GM12872 (cell line): ENCODE measurements around the gene PTF1A.

ENCODE experiments used
- CTCF ChIP-seq: IDR thresholded peaks from 3 replicates; pipeline ENCODE4 v1.5.1; 2011; ENCODE audit warnings: low read depth, mild to moderate bottlenecking, low read length, moderate library complexity; ENCODE audit not compliant: insufficient read depth

Gene PTF1A, protein sequence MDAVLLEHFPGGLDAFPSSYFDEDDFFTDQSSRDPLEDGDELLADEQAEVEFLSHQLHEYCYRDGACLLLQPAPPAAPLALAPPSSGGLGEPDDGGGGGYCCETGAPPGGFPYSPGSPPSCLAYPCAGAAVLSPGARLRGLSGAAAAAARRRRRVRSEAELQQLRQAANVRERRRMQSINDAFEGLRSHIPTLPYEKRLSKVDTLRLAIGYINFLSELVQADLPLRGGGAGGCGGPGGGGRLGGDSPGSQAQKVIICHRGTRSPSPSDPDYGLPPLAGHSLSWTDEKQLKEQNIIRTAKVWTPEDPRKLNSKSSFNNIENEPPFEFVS

GRCh38 chr10:23191764-23192711 lies at the start of gene PTF1A:
PTF1A (plus strand) TSS chr10:23192312; CDS start chr10:23192531, 219 bp downstream.
- TF ChIP-seq CTCF: no peak

GRCh38 chr10:23146258-23146657 lies 45.9 kb upstream of the PTF1A start:
- no peak for TF ChIP-seq CTCF

GRCh38 chr10:23147035-23147434 lies 45.1 kb upstream of the PTF1A start:
- TF ChIP-seq CTCF: no peak

DNA sequence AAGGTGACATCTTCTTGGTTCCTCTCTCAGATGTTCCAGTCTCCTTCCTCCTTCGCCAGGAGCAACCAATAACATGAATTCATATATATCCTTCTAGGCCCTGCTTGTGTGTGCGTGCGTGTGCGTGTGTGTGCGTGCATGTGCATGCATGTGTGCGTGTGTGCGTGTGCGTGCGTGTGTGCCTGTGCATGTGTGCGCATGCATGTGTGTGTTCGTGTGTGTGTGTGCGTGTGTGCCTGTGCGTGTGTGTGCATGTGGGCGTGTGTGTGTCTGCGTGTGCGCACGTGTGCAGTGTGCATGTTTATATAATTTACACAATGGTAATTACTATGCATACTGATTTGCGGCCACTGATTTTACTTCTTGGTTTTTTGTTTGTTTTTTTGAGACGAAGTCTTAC lies 43.9 kb upstream of the PTF1A start:
- no peak for TF ChIP-seq CTCF

- TF ChIP-seq CTCF: no peak
Observed at GRCh38 chr10:23150091-23150490, 42.0 kb upstream of the PTF1A start.

DNA sequence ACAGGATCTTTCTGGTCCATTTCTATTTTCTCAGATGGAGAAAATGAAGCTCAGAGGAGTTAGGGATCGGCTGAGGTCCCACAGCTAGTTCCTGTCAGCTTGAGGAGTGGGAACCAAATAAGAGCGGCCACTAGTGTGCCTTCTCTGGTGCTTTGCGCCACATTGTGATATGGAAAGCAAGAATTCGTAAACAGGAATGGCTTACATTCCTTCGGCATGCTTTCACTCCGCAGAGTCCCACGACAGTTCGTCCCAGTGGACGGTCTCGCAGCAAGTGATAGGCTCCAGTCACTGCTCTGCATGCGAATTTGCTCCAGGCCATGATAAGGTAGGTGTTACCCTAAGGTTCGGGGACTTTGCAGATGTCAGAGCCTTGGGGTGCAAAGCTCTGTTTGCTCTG lies 41.5 kb upstream of the PTF1A start:
- no peak for TF ChIP-seq CTCF

DNA sequence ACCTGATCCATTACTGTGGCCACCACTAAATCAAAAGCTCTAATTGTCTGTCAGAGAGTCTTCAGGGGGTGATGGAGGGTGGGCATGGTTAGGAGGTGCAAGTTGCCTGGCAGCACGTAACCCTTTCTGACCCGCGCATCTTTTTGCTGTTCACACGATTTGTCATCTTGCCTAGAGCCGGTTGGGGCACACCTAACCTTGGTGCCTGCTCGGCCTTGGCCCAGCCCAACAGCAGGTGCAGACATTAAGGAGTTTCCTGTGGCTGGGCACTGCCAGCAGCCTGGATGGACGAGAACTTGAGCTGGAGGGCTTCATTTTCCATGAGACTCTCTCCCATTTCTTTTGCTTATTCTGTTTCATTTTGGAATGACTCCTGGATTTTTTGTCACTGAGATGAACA lies 41.0 kb upstream of the PTF1A start:
- no peak for TF ChIP-seq CTCF
